SK-N-MC (cell line): ENCODE results near the gene ADK.

Experiments used
- EZH2 ChIP-seq: fragments of 200-600 bp; sonication (generic); IDR thresholded peaks from one replicate; pipeline ENCODE4 v1.6.1; 2017; ENCODE audit warnings: antibody characterized with exemption
- POLR2AphosphoS5 ChIP-seq: IDR thresholded peaks from 2 replicates; pipeline ENCODE4 v1.6.1; 2012; ENCODE audit warnings: mild to moderate bottlenecking, low read depth, low read length, borderline replicate concordance

DNA sequence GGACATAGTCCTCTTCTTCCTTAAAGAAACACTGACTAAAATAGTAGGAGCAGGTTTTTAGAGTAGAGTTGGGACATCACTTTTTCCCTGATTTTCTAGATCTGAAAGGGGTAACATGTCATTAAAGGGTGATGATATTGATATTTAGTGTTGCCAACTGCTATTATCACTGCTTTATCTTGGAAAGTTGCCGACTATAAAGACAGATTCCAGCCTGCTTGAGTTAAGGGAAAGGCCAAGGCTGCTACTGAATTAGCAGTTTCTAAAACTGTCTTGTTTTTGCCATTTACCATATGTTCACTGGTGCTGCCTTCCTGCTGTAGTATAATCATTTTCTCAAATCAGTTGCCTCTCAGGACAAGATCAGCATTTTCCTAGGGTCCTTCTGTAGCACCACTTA is 30.1 kb upstream of the ADK start:
- TF ChIP-seq POLR2AphosphoS5 (no peak), EZH2 (no peak)
